IPS-15b (cell line): Measurements from ENCODE around the gene IKBKE.
A peak's percentile ranks its signal among the peaks of the same experiment; 100 is the strongest.

Source experiments
- H3K27me3 ChIP-seq: one replicate; pipeline ENCODE4 v1.6.1; 2013; ENCODE audit warnings: low read length; ENCODE audit not compliant: control insufficient read depth, insufficient read depth
- H3K36me3 ChIP-seq: one replicate; pipeline ENCODE4 v1.6.1; 2013; ENCODE audit warnings: low read length; ENCODE audit not compliant: control insufficient read depth, insufficient read depth
- H3K4me1 ChIP-seq: one replicate; pipeline ENCODE4 v1.6.1; 2013; ENCODE audit warnings: mild to moderate bottlenecking, low read length; ENCODE audit not compliant: control insufficient read depth, insufficient read depth
- H3K4me3 ChIP-seq: one replicate; pipeline ENCODE4 v1.5.1; 2013; ENCODE audit warnings: low read depth, low read length
- H3K9ac ChIP-seq: one replicate; pipeline ENCODE4 v1.6.1; 2013; ENCODE audit warnings: low read depth, mild to moderate bottlenecking, low read length
- H3K9me3 ChIP-seq: one replicate; pipeline ENCODE4 v1.6.1; 2013; ENCODE audit warnings: mild to moderate bottlenecking, low read length; ENCODE audit not compliant: control insufficient read depth, insufficient read depth

Gene IKBKE

GRCh38 chr1:206467915-206468314 lies 2.4 kb upstream of the IKBKE start:
- Histone ChIP-seq H3K9ac (no peak overlapping the region), H3K4me1 (peaks cover 20% of the 10 kb centered on the region), H3K4me3 (no peak overlapping the region), H3K9me3 (no peaks in the 10 kb centered on the region), H3K36me3 (no peaks in the 10 kb centered on the region), H3K27me3 (peaks cover 8% of the 10 kb centered on the region)

GRCh38 chr1:206468571-206468970 lies 1.7 kb upstream of the IKBKE start:
- H3K9ac ChIP-seq, result no peak overlapping the region
- H3K27me3 ChIP-seq, result peaks cover 8% of the 10 kb centered on the region
- peaks cover 20% of the 10 kb centered on the region for H3K4me1 ChIP-seq
- no peaks in the 10 kb centered on the region for H3K9me3 ChIP-seq
- no peaks in the 10 kb centered on the region for H3K36me3 ChIP-seq
- H3K4me3 ChIP-seq, result no peak overlapping the region

GRCh38 chr1:206469411-206469932 lies 804 bp upstream of the IKBKE start:
- H3K4me3 ChIP-seq, result no peak overlapping the region
- H3K9ac ChIP-seq, result no peak overlapping the region
- peaks cover 8% of the 10 kb centered on the region for H3K27me3 ChIP-seq
- no peaks in the 10 kb centered on the region for H3K9me3 ChIP-seq
- H3K36me3 ChIP-seq, result no peaks in the 10 kb centered on the region
- peaks cover 20% of the 10 kb centered on the region for H3K4me1 ChIP-seq

- Histone ChIP-seq H3K36me3 (peaks cover 2% of the 10 kb centered on the region), H3K4me1 (peaks cover 20% of the 10 kb centered on the region), H3K27me3 (peaks cover 8% of the 10 kb centered on the region), H3K4me3 (peak overlapping the region; percentile 50), H3K9ac (no peak overlapping the region), H3K9me3 (no peaks in the 10 kb centered on the region)
Observed at GRCh38 chr1:206470692-206471414, 577 bp downstream of the IKBKE start.

GRCh38 chr1:206471415-206471801 lies 1.1 kb downstream of the IKBKE start:
- Histone ChIP-seq H3K4me1 (peaks cover 20% of the 10 kb centered on the region), H3K36me3 (peaks cover 5% of the 10 kb centered on the region), H3K27me3 (peaks cover 8% of the 10 kb centered on the region), H3K9me3 (no peaks in the 10 kb centered on the region), H3K9ac (no peak overlapping the region), H3K4me3 (peak overlapping the region; percentile 50)

- H3K4me3 ChIP-seq, result no peak overlapping the region
- H3K9ac ChIP-seq, result no peak overlapping the region
- peaks cover 8% of the 10 kb centered on the region for H3K36me3 ChIP-seq
- H3K27me3 ChIP-seq, result peaks cover 3% of the 10 kb centered on the region
- no peaks in the 10 kb centered on the region for H3K9me3 ChIP-seq
- peaks cover 18% of the 10 kb centered on the region for H3K4me1 ChIP-seq
Observed at GRCh38 chr1:206472024-206472423, 1.7 kb downstream of the IKBKE start.

GRCh38 chr1:206472454-206472853 lies 2.2 kb downstream of the IKBKE start:
- Histone ChIP-seq H3K4me1 (peaks cover 18% of the 10 kb centered on the region), H3K9ac (no peak overlapping the region), H3K27me3 (peaks cover 3% of the 10 kb centered on the region), H3K9me3 (no peaks in the 10 kb centered on the region), H3K4me3 (no peak overlapping the region), H3K36me3 (peaks cover 8% of the 10 kb centered on the region)

- Histone ChIP-seq H3K9me3 (no peaks in the 10 kb centered on the region), H3K27me3 (peaks cover 3% of the 10 kb centered on the region), H3K9ac (no peak overlapping the region), H3K4me3 (no peak overlapping the region), H3K36me3 (peaks cover 8% of the 10 kb centered on the region), H3K4me1 (peaks cover 18% of the 10 kb centered on the region)
Observed at GRCh38 chr1:206472886-206473285, 2.6 kb downstream of the IKBKE start.

GRCh38 chr1:206476058-206476457 lies 5.8 kb downstream of the IKBKE start:
- Histone ChIP-seq H3K9ac (no peak overlapping the region), H3K36me3 (peaks cover 11% of the 10 kb centered on the region), H3K27me3 (no peaks in the 10 kb centered on the region), H3K9me3 (no peaks in the 10 kb centered on the region), H3K4me1 (peaks cover 9% of the 10 kb centered on the region), H3K4me3 (no peak overlapping the region)

- H3K4me3 ChIP-seq, result no peak overlapping the region
- no peak overlapping the region for H3K9ac ChIP-seq
- H3K36me3 ChIP-seq, result peaks cover 11% of the 10 kb centered on the region
- H3K9me3 ChIP-seq, result no peaks in the 10 kb centered on the region
- H3K27me3 ChIP-seq, result no peaks in the 10 kb centered on the region
- peaks cover 6% of the 10 kb centered on the region for H3K4me1 ChIP-seq
Observed at GRCh38 chr1:206476591-206476990, 6.3 kb downstream of the IKBKE start.

- Histone ChIP-seq H3K4me3 (no peak overlapping the region), H3K9ac (no peak overlapping the region), H3K27me3 (no peaks in the 10 kb centered on the region), H3K9me3 (no peaks in the 10 kb centered on the region), H3K36me3 (peaks cover 11% of the 10 kb centered on the region), H3K4me1 (peaks cover 5% of the 10 kb centered on the region)
Observed at GRCh38 chr1:206477110-206477509, 6.8 kb downstream of the IKBKE start.

- Histone ChIP-seq H3K27me3 (no peaks in the 10 kb centered on the region), H3K4me3 (no peak overlapping the region), H3K9me3 (no peaks in the 10 kb centered on the region), H3K4me1 (no peaks in the 10 kb centered on the region), H3K9ac (no peak overlapping the region), H3K36me3 (peaks cover 13% of the 10 kb centered on the region)
Observed at GRCh38 chr1:206477581-206478380, 7.5 kb downstream of the IKBKE start.
